GM12891 (cell line): Measurements from ENCODE around the gene RAPGEF4.
"Not testable (repeated sequence)": the region's sequence is repeated elsewhere in the genome, so short reads cannot be mapped to it uniquely, and the experiment has no call there.

Experiments used
- DNase-seq: peaks from one replicate; pipeline ENCODE4 v3.0.0; 2011; ENCODE audit warnings: low spot score; ENCODE audit not compliant: insufficient read length
- FAIRE-seq: peaks from 2 replicates; lab custom pipeline; 2011; peaks lifted over from hg19 to GRCh38; lab: Jason Lieb, UNC
- PAX5 ChIP-seq: IDR thresholded peaks from 2 replicates; pipeline ENCODE4 v1.6.1; 2011; ENCODE audit warnings: low read length, moderate library complexity, mild to moderate bottlenecking; ENCODE audit not compliant: insufficient read depth, severe bottlenecking
- POLR2A ChIP-seq: IDR thresholded peaks from 2 replicates; pipeline ENCODE4 v1.6.1; 2011; ENCODE audit warnings: low read depth, low read length, control low read depth
- POLR2AphosphoS5 ChIP-seq: IDR thresholded peaks from 2 replicates; pipeline ENCODE4 v1.6.1; 2011; ENCODE audit warnings: low read depth, low read length, control low read depth
- POU2F2 ChIP-seq: IDR thresholded peaks from 2 replicates; pipeline ENCODE4 v1.6.1; 2011; ENCODE audit warnings: low read depth, mild to moderate bottlenecking, control low read depth, low read length, moderate library complexity
- SPI1 ChIP-seq: IDR thresholded peaks from 2 replicates; pipeline ENCODE4 v1.6.1; 2011; ENCODE audit warnings: low read depth, low read length, control low read depth
- TAF1 ChIP-seq: IDR thresholded peaks from 2 replicates; pipeline ENCODE4 v1.6.1; 2011; ENCODE audit warnings: low read depth, low read length, control low read depth

Gene RAPGEF4

GRCh38 chr2:173028141-173028540, 292.5 kb downstream of the RAPGEF4 start:
- FAIRE-seq, result no peak

GRCh38 chr2:173028671-173029070, 293.0 kb downstream of the RAPGEF4 start:
- no peak for FAIRE-seq
- no peak for TF ChIP-seq POLR2A
- no peak for TF ChIP-seq SPI1
- TF ChIP-seq POLR2AphosphoS5, result no peak
- TF ChIP-seq PAX5, result no peak
- no peak for TF ChIP-seq POU2F2
- TF ChIP-seq TAF1, result no peak
- no peak for DNase-seq

More at GRCh38 chr2:173028141-173028540, 292.5 kb downstream of the RAPGEF4 start:
- DNase-seq, result no peak
- TF ChIP-seq POLR2A (no peak), SPI1 (no peak), TAF1 (no peak), PAX5 (no peak), POU2F2 (no peak), POLR2AphosphoS5 (no peak)

- FAIRE-seq, result no peak
- no peak for DNase-seq
- TF ChIP-seq POLR2AphosphoS5 (no peak), PAX5 (no peak), TAF1 (no peak), POLR2A (no peak), POU2F2 (no peak), SPI1 (no peak)
These were observed 295.2 kb downstream of the RAPGEF4 start for GRCh38 chr2:173030561-173031490.

- TF ChIP-seq SPI1 (no peak), POLR2A (no peak), POU2F2 (no peak), POLR2AphosphoS5 (no peak)
- no peak for DNase-seq
- FAIRE-seq, result no peak
These were observed 296.4 kb downstream of the RAPGEF4 start for GRCh38 chr2:173032032-173032431.

- no peak for TF ChIP-seq POLR2AphosphoS5
- TF ChIP-seq TAF1, result no peak
- no peak for TF ChIP-seq PAX5
- no peak for TF ChIP-seq POLR2A
- TF ChIP-seq POU2F2, result no peak
- TF ChIP-seq SPI1, result no peak
- FAIRE-seq (no peak), DNase-seq (no peak)
These were observed 297.4 kb downstream of the RAPGEF4 start for GRCh38 chr2:173033084-173033483.

- FAIRE-seq, result no peak
- TF ChIP-seq SPI1, result no peak
- TF ChIP-seq POLR2AphosphoS5, result no peak
- no peak for TF ChIP-seq POLR2A
- TF ChIP-seq POU2F2, result no peak
- TF ChIP-seq PAX5, result no peak
- no peak for TF ChIP-seq TAF1
- no peak for DNase-seq
These were observed 298.5 kb downstream of the RAPGEF4 start for GRCh38 chr2:173034143-173034542.

GRCh38 chr2:173037245-173038120, 301.8 kb downstream of the RAPGEF4 start:
- no peak for DNase-seq
- TF ChIP-seq TAF1 (no peak), SPI1 (no peak), POU2F2 (no peak), PAX5 (no peak), POLR2A (no peak), POLR2AphosphoS5 (no peak)
- FAIRE-seq, result no peak

GRCh38 chr2:173038257-173038656, 302.6 kb downstream of the RAPGEF4 start:
- DNase-seq, FAIRE-seq: not testable (repeated sequence)

GRCh38 chr2:173040729-173041128, 305.1 kb downstream of the RAPGEF4 start:
- DNase-seq (no peak), FAIRE-seq (no peak)
- TF ChIP-seq PAX5 (no peak), POU2F2 (no peak), POLR2AphosphoS5 (no peak), POLR2A (no peak), SPI1 (no peak), TAF1 (no peak)

GRCh38 chr2:173043476-173043875, 307.8 kb downstream of the RAPGEF4 start:
- no peak for FAIRE-seq
- no peak for DNase-seq
- TF ChIP-seq PAX5, result no peak
- TF ChIP-seq POLR2AphosphoS5, result no peak
